Forelimb muscle (tissue), 1 donor: ENCODE measurements around the gene PHF21A. TPM values are rescaled to one million over a fixed set of nuclear protein-coding genes. Genes with fewer than 3 reads are reported as not detected.
"Not testable (repeated sequence)": the region's sequence is repeated elsewhere in the genome, so short reads cannot be mapped to it uniquely, and the experiment has no call there.

Experiments used
- DNase-seq: peaks from one replicate; pipeline ENCODE4 v3.0.0-alpha.2; 2013; ENCODE audit warnings: low read depth
- polyA plus RNA-seq: library from polyadenylated mRNA; unstranded; fragments of 120-200 nt; gene quantifications from one replicate; pipeline ENCODE4 v1.2.1, GENCODE V29; 2013; ENCODE audit not compliant: insufficient read length

Gene PHF21A
- polyA plus RNA-seq, 1 donor = 35.7 TPM

- DNase-seq = no peak
Observed at GRCh38 chr11:45921561-45922424, 199.5 kb downstream of the PHF21A start.

- DNase-seq = no peak
Observed at GRCh38 chr11:45920531-45921477, 200.4 kb downstream of the PHF21A start.

- no peak for DNase-seq
Observed at GRCh38 chr11:45919806-45920530, 201.3 kb downstream of the PHF21A start.

- DNase-seq = no peak
Observed at GRCh38 chr11:45918962-45919675, 202.1 kb downstream of the PHF21A start.

- no peak for DNase-seq
Observed at GRCh38 chr11:45918331-45918941, 202.8 kb downstream of the PHF21A start.

DNA sequence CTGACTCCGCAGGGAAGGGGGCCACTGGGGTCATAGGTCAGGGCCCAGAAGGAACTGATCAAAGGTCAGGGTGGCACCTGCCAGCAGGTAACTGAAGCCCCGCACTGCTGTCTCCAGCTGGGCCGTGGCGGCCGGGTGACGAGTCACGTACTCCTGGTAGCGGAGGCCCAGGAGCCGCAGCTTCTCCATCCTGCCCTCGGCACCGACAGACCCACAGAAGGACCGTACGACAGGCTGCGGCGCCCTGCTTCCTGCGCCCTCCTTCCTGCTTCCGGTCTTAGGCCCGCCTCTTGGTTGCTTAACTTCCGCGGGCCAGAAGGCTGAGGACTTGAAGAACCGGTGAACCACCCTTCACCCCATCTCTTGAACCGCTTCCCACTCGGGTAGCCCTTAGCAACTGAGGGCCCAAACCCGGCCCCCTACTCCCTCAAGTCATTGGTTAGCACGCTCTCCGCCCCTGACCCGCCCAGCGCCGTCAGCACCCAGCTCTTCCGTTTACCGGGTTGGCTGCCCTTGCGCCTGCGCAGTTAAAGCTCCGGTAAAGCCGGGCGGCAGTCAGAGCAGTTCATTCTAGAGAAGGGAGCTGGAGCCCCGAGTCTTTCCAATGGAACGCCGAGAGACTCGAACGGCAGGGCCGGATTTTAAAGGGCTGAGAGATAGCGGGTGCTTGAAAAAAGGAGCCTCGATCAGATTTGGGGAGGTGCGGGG, 203.5 kb downstream of the PHF21A start, which contains the start of gene PEX16:
Gene PEX16 (minus strand): TSS at position 255 of the 708 bp plus-strand sequence. CDS start 66 bp downstream, at position 189.
- peak; percentile 96 for DNase-seq

- no peak for DNase-seq
Observed at GRCh38 chr11:45917286-45917622, 204.0 kb downstream of the PHF21A start.

DNA sequence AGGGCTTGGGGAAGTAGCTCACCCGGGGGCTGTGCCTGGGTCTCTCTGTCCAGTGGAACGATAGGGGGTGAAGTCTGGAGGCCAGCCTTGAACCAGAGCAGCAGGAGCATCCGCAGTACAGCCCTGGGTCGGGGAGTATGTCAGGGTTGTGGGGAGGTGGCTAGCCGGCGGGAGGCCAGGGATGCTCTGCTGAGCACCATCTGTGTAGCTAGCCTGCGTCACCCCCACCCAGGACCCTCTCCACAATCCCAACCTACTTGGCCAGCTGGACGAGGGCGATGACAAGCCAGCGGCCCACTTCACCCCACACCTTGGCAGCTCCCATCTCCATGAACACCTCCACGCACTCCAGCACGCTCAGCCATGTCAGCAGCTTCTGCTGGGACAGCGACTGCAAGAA, 205.8 kb downstream of the PHF21A start:
- no peak for DNase-seq

DNA sequence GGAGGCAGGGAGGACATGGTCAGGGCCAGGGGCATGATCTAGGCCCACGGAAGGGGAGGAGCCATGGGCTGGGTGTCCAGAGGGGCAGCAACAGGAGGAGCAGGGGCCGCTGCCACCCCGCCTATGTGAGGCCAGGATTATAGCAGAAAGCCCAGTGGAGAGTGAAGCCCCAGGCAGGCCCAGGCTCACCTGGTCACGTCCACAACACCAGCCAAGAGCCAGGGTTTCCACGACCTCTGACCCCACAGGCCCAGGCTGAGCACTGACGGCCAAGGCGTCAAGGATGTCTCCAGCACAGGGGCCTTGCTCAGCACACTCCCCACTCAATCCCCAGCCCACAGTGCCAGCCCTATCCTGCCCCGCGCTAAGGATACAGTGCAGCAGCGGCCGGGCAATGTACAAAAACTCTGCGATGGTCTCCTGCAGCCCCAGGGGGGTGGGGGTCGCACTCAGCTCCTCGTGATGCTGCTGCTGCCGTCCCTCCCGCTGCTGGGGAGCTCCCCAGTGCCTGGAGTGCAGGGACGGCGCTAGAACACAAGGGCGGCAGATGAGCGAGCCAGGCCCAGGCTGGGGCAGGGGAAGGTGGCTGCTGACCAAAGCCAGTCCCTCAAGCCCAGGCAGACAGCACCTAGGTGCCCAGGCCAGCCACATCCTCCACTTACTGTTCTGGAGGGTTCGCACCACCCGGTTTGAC, 207.2 kb downstream of the PHF21A start:
- DNase-seq = no peak

- no peak for DNase-seq
Observed at GRCh38 chr11:45913514-45913913, 207.7 kb downstream of the PHF21A start.

- DNase-seq = no peak
Observed at GRCh38 chr11:45910623-45911022, 210.6 kb downstream of the PHF21A start.

- DNase-seq = no peak
Observed at GRCh38 chr11:45909594-45910475, 211.4 kb downstream of the PHF21A start.

DNA sequence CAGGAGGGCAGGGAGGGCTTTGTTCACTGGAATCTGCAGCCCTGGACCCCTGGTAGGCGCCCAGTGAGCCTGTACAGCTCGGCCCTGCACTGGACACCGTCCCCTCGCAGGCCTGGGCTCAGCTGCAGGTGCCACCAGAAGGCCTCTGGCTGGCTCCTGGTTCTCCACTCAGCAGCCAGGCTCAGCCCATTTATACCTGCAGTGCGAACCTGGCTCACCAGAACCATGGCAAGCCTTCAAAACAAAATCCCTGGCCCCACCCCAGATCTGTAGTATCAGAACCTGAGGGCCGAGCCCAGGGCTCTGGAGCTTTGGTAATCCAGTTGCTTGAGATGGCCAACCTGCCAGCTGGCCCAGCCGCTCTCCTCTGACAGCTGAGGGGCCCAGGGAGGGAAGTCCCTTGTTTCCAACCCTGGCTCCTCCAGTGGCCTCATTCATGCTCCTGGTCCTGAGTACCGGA, 213.3 kb downstream of the PHF21A start:
- DNase-seq = no peak

- no peak for DNase-seq
Observed at GRCh38 chr11:45906965-45907611, 214.2 kb downstream of the PHF21A start, which contains the start of gene FREY1. FREY1 (minus strand) TSS chr11:45907271; CDS start chr11:45907245, 26 bp downstream.

DNA sequence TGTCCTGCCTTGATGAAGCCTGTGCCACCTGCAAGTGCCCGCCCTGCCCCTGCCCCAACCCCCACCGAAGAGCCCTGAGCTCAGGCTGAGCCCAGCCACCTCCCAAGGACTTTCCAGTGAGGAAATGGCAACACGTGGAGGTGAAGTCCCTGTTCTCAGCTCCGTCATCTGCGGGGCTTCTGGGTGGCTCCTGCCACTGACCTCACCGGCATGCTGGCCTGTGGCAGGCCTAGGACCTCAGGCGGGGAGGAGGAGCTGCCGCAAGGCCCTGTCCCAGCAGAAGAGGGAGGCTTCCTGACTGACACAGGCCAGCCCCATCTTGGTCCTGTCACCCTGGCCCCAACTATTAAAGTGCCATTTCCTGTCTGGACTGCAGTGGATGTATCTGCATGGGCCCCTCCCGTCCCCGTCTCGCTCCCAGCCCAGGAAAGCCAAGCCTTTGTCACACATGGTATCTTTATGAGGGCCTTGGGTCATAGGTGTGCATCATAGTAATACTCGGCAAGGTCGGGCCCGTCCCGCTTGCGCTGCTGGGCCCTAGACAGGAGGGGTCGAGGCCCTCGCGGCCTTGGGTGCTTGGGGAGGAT, 215.1 kb downstream of the PHF21A start:
- DNase-seq = no peak

DNA sequence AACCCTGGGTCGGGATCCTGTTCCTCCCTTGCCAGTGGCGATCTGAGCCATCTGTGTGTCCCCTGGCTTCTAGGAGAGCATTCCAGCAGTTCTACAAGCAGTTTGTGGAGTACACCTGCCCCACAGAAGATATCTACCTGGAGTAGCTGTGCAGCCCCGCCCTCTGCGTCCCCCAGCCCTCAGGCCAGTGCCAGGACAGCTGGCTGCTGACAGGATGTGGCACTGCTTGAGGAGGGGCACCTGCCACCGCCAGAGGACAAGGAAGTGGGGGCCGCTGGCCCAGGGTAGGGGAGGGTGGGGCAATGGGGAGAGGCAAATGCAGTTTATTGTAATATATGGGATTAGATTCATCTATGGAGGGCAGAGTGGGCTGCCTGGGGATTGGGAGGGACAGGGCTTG, 215.7 kb downstream of the PHF21A start:
- DNase-seq = not testable (repeated sequence)

DNA sequence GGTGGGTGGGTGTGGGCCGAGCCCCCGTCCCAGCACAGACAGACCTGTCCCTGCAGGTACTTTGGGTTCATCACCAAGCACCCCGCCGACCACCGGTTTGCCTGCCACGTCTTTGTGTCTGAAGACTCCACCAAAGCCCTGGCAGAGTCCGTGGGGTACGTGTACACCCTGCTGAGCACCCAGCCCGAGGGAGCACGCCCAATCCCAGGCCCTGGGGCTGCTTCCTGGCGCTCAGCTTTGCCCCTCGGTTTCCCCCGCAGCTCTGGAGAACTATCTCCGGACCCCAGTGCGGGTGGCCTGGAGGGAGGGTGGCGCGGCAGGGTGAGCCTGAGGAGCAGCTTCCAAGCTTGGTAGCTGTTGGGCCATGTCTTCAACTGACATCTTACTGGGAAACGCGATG, 216.2 kb downstream of the PHF21A start:
- no peak for DNase-seq
